HCT116 (cell line): ENCODE results near the gene FAM227A. TPM values are rescaled to one million over a fixed set of nuclear protein-coding genes. Genes with fewer than 3 reads are reported as not detected.
"Not testable (repeated sequence)": the region's sequence is repeated elsewhere in the genome, so short reads cannot be mapped to it uniquely, and the experiment has no call there.

Experiments used
- ATAC-seq: fragments of 200-7000 bp; cut with Tn5 transposase; 2 replicates; pipeline ENCODE4 v1.9.1; 2020; ENCODE audit warnings: mild to moderate bottlenecking, moderate library complexity
- BruUV-seq: library from RNA; stranded (reverse); fragments of 400-500 nt; replicated peaks from 2 replicates; lab custom pipeline; 2021; lab: Mats Ljungman, UMichigan
- CTCF ChIA-PET: fragments of 300-600 bp; sonication (Branson Sonifier 250); formaldehyde crosslinking; loops from one replicate; lab custom pipeline; 2021; ENCODE audit warnings: antibody characterized with exemption; lab: Charles Lee
- POLR2A ChIA-PET: fragments of 300-600, 350-600 bp; sonication (Branson Sonifier 250); formaldehyde crosslinking; loops from one replicate; lab custom pipeline; 2021; ENCODE audit warnings: antibody characterized with exemption; lab: Charles Lee
- RAD21 ChIA-PET, 2 experiments: fragments of 300-600 bp; sonication (Branson Sonifier 250); formaldehyde crosslinking; loops; one replicate each; lab custom pipeline; 2023; ENCODE audit warnings: low total read pairs in 2 of 2; ENCODE audit not compliant: uncharacterized antibody in 2 of 2, unreplicated experiment in 2 of 2, low non-redundant PET in 1 of 2; lab: Charles Lee
- DNase-seq: peaks from one replicate; pipeline ENCODE4 v3.0.0-alpha.2; 2010; ENCODE audit warnings: low read depth, low spot score
- H2AFZ ChIP-seq: fragments of 200-600 bp; shearing (Covaris generic), sonication (generic); 2 replicates; pipeline ENCODE4 v1.6.1; 2017; ENCODE audit warnings: low read depth, mixed run types, mixed read lengths, antibody characterized with exemption, low read length; ENCODE audit not compliant: poor library complexity, severe bottlenecking
- H3K27ac ChIP-seq: 2 replicates; pipeline ENCODE4 v1.5.1; 2012; ENCODE audit warnings: low read depth, low read length
- H3K27me3 ChIP-seq: fragments of 200-600 bp; sonication (generic); 2 replicates; pipeline ENCODE4 v1.6.1; 2016; ENCODE audit warnings: mixed run types, low read length, mixed read lengths; ENCODE audit not compliant: insufficient read depth
- H3K36me3 ChIP-seq, 2 experiments: fragments of 200-500 bp in 1 of 2; fragments of 200-600 bp in 1 of 2; sonication (Bioruptor generic) in 1 of 2; sonication (generic) in 1 of 2; 2 replicates each; pipeline versions ENCODE4 v1.5.1 to v1.6.1; 2014 to 2016; ENCODE audit warnings: low read length in 2 of 2, inconsistent platforms in 1 of 2, mixed read lengths in 1 of 2, mixed run types in 1 of 2; ENCODE audit not compliant: insufficient read depth in 2 of 2, control insufficient read depth in 1 of 2
- H3K4me1 ChIP-seq, 2 experiments: fragments of 200-600 bp in 1 of 2; sonication (generic) in 1 of 2; 2 replicates each; pipeline versions ENCODE4 v1.5.1 to v1.6.1; 2012 to 2017; ENCODE audit warnings: low read length in 2 of 2, inconsistent platforms in 1 of 2, mild to moderate bottlenecking in 1 of 2, mixed read lengths in 1 of 2, mixed run types in 1 of 2, moderate library complexity in 1 of 2; ENCODE audit not compliant: insufficient read depth in 2 of 2, control insufficient read depth in 1 of 2
- H3K4me2 ChIP-seq: fragments of 200-600 bp; sonication (generic); 2 replicates; pipeline ENCODE4 v1.6.1; 2017; ENCODE audit warnings: mixed run types, low read length, mixed read lengths
- H3K4me3 ChIP-seq, 2 experiments: fragments of 200-600 bp in 1 of 2; sonication (generic) in 1 of 2; replicated peaks in 1 of 2; 2 replicates each; pipeline ENCODE4 v1.5.1; 2011 to 2016; ENCODE audit warnings: low read length in 2 of 2, control low read depth in 1 of 2, low read depth in 1 of 2, mild to moderate bottlenecking in 1 of 2, mixed read lengths in 1 of 2, mixed run types in 1 of 2
- H3K79me2 ChIP-seq: fragments of 200-600 bp; sonication (generic); 2 replicates; pipeline ENCODE4 v1.6.1; 2017; ENCODE audit warnings: mild to moderate bottlenecking, mixed run types, low read length, moderate library complexity, mixed read lengths; ENCODE audit not compliant: insufficient read depth
- H3K9ac ChIP-seq: fragments of 200-600 bp; sonication (generic); 2 replicates; pipeline ENCODE4 v1.6.1; 2016; ENCODE audit warnings: low read length, mixed read lengths
- H3K9me2 ChIP-seq: fragments of 200-600 bp; sonication (generic), shearing (Covaris generic); 2 replicates; pipeline ENCODE4 v1.6.1; 2017; ENCODE audit warnings: mixed run types, mild to moderate bottlenecking, moderate library complexity; ENCODE audit not compliant: insufficient read depth
- H3K9me3 ChIP-seq, 2 experiments: fragments of 200-500 bp in 1 of 2; fragments of 200-600 bp in 1 of 2; sonication (Bioruptor generic) in 1 of 2; sonication (generic) in 1 of 2; 2 replicates each; pipeline ENCODE4 v1.6.1; 2014 to 2017; ENCODE audit warnings: low read length in 2 of 2, mixed read lengths in 2 of 2, inconsistent platforms in 1 of 2, low read depth in 1 of 2, mild to moderate bottlenecking in 1 of 2, mixed run types in 1 of 2, moderate library complexity in 1 of 2; ENCODE audit not compliant: control insufficient read depth in 1 of 2, insufficient read depth in 1 of 2
- H4K20me1 ChIP-seq: fragments of 200-600 bp; sonication (generic), shearing (Covaris generic); 2 replicates; pipeline ENCODE4 v1.6.1; 2017; ENCODE audit warnings: mixed run types, mild to moderate bottlenecking, moderate library complexity; ENCODE audit not compliant: insufficient read depth
- CBX3 ChIP-seq: IDR thresholded peaks from 2 replicates; pipeline ENCODE4 v1.6.1; 2012; ENCODE audit warnings: low read depth
- intact Hi-C: fragments of 100-400 bp; cut with micrococcal nuclease; formaldehyde crosslinking; loops from 2 replicates; pipeline ENCODE4 v1.10.0; 2022
- total RNA-seq: library from RNA; stranded (reverse); gene quantifications from one replicate; pipeline ENCODE4 v1.2.1, GENCODE V29; 2021; ENCODE audit not compliant: unreplicated experiment
- TF ChIP-seq, protein P1 (sequence below): IDR thresholded peaks from 2 replicates; pipeline ENCODE4 v1.6.1; 2012; ENCODE audit warnings: low read depth
- TF ChIP-seq, protein P2 (sequence below), 3 experiments: fragments of 200-600 bp in 1 of 3; sonication (generic) in 1 of 3; IDR thresholded peaks in 2 of 3; conservative IDR thresholded peaks in 1 of 3; 2 replicates each; pipeline ENCODE4 v1.5.1; 2012 to 2017; ENCODE audit warnings: low read depth in 2 of 3, low read length in 2 of 3, antibody characterized with exemption in 1 of 3, borderline replicate concordance in 1 of 3, control low read depth in 1 of 3, mild to moderate bottlenecking in 1 of 3, mixed read lengths in 1 of 3, mixed run types in 1 of 3, moderate library complexity in 1 of 3; ENCODE audit not compliant: insufficient read depth in 1 of 3

FAM227A gene
- total RNA-seq, 1 experiment from 2014 or later, result 3.9 TPM

DNA sequence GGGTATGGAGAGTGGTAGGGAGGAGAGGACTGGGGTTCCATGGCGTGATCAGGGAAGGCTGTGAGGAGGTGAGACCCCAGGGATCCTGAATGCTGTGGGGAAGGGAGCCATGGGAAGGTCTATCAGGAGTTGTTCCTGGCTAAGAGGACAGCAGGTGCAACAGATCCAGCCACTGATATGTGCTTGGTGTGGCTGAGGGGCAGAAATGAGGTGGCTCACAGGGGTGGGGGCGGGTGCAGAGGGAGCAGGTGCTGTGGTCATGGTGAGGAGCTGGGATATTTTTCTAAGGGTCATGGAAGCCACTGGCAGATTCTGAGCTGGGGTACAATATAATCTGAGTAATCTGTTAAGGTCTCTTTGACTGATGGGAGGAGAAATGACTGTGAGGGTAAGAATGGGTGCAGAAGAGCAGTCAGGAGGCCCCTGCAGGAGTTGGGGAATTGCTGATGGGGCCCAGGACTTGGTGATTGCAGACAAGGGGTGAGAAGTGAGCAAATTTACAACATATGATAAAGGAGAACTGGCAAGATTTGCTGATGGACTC, 54.9 kb downstream of the FAM227A start:
- no peak overlapping the region for H2AFZ ChIP-seq
- H3K79me2 ChIP-seq, result no peaks in the 10 kb centered on the region
- no peaks in the 10 kb centered on the region; a peak in 1 of 4 replicates for H3K36me3 ChIP-seq
- CTCF ChIA-PET, result no interaction called here
- no peak overlapping the region for H3K4me3 ChIP-seq
- H3K9me2 ChIP-seq, result no peaks in the 10 kb centered on the region
- no TSS peak for BruUV-seq
- RAD21 ChIA-PET, result no interaction called here
- intact Hi-C loops, result no loop called here
- H3K9me3 ChIP-seq, result no peaks in the 10 kb centered on the region
- no peak overlapping the region for H3K27ac ChIP-seq
- no peaks in the 10 kb centered on the region for H4K20me1 ChIP-seq
- ATAC-seq (no peak), DNase-seq (no peak)
- POLR2A ChIA-PET, result no interaction called here
- H3K4me2 ChIP-seq, result no peak overlapping the region
- H3K9ac ChIP-seq, result no peak overlapping the region
- peaks cover 7 to 9% of the 10 kb centered on the region in 2 experiments for H3K4me1 ChIP-seq
- TF ChIP-seq, protein P1, sequence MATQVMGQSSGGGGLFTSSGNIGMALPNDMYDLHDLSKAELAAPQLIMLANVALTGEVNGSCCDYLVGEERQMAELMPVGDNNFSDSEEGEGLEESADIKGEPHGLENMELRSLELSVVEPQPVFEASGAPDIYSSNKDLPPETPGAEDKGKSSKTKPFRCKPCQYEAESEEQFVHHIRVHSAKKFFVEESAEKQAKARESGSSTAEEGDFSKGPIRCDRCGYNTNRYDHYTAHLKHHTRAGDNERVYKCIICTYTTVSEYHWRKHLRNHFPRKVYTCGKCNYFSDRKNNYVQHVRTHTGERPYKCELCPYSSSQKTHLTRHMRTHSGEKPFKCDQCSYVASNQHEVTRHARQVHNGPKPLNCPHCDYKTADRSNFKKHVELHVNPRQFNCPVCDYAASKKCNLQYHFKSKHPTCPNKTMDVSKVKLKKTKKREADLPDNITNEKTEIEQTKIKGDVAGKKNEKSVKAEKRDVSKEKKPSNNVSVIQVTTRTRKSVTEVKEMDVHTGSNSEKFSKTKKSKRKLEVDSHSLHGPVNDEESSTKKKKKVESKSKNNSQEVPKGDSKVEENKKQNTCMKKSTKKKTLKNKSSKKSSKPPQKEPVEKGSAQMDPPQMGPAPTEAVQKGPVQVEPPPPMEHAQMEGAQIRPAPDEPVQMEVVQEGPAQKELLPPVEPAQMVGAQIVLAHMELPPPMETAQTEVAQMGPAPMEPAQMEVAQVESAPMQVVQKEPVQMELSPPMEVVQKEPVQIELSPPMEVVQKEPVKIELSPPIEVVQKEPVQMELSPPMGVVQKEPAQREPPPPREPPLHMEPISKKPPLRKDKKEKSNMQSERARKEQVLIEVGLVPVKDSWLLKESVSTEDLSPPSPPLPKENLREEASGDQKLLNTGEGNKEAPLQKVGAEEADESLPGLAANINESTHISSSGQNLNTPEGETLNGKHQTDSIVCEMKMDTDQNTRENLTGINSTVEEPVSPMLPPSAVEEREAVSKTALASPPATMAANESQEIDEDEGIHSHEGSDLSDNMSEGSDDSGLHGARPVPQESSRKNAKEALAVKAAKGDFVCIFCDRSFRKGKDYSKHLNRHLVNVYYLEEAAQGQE, result no peak
- H3K27me3 ChIP-seq, result no peaks in the 10 kb centered on the region

DNA sequence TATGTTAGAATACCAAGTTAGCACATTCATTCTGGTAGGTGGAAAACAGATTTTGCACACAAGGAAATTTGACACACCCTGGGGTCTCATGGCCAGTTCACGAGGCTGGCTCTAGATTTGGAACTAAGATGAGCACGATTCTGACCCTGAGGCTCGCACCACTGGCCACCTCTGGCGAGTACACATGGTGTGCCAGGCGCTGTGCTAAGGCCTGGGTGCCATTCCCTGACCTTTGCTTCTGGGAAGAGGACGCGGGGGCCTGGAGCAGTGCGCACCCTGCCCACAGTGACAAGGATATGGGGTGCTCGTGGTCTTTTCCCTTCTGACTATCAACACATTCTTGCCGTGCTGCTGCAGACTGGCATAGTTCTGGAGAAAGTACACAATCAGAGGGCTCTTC, 56.7 kb downstream of the FAM227A start:
- intact Hi-C loops, result no loop called here
- CTCF ChIA-PET, result no interaction called here
- ATAC-seq (no peak), DNase-seq (no peak)
- POLR2A ChIA-PET, result no interaction called here
- Histone ChIP-seq H3K27ac (no peak overlapping the region), H2AFZ (no peak overlapping the region), H3K9ac (no peak overlapping the region), H3K4me1 (no peaks in the 10 kb centered on the region), H3K36me3 (no peaks in the 10 kb centered on the region; a peak in 1 of 4 replicates), H3K9me3 (no peaks in the 10 kb centered on the region), H3K4me2 (no peak overlapping the region), H3K4me3 (no peak overlapping the region), H3K9me2 (no peaks in the 10 kb centered on the region), H3K27me3 (no peaks in the 10 kb centered on the region), H3K79me2 (no peaks in the 10 kb centered on the region), H4K20me1 (no peaks in the 10 kb centered on the region)
- RAD21 ChIA-PET, result no interaction called here
- BruUV-seq, result no TSS peak
- no peak for TF ChIP-seq CBX3
- TF ChIP-seq, protein P2, sequence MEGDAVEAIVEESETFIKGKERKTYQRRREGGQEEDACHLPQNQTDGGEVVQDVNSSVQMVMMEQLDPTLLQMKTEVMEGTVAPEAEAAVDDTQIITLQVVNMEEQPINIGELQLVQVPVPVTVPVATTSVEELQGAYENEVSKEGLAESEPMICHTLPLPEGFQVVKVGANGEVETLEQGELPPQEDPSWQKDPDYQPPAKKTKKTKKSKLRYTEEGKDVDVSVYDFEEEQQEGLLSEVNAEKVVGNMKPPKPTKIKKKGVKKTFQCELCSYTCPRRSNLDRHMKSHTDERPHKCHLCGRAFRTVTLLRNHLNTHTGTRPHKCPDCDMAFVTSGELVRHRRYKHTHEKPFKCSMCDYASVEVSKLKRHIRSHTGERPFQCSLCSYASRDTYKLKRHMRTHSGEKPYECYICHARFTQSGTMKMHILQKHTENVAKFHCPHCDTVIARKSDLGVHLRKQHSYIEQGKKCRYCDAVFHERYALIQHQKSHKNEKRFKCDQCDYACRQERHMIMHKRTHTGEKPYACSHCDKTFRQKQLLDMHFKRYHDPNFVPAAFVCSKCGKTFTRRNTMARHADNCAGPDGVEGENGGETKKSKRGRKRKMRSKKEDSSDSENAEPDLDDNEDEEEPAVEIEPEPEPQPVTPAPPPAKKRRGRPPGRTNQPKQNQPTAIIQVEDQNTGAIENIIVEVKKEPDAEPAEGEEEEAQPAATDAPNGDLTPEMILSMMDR (IDR thresholded peaks at IDR 0.05 in 2 of 3, conservative IDR thresholded peaks at IDR 0.05 in 1 of 3; ENCODE audit: borderline replicate concordance in 1 of 3, insufficient read depth in 1 of 3, low read depth in 2 of 3, low read length in 2 of 3), result no peak

DNA sequence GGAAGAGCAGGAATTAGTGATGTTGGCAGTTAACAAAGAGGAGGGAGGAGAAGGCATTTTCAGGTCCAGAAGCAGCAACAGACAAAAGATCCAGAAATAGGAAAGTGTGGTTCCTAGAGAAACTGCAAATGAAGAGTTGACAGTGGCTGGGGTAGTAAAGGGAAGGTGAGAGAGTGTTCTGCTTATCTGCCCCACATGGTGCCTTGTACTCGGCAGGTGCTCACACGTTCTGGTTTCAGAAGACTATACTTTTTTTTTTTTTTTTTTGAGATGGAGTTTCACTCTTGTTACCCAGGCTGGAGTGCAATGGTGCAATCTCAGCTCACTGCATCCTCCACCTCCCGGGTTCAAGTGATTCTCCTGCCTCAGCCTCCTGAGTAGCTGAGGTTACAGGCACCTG, 73.3 kb downstream of the FAM227A start:
- ATAC-seq, CTCF ChIA-PET, H4K20me1 ChIP-seq, intact Hi-C loops, RAD21 ChIA-PET, H3K4me2 ChIP-seq, POLR2A ChIA-PET, H2AFZ ChIP-seq, H3K36me3 ChIP-seq, H3K9me3 ChIP-seq, DNase-seq, H3K4me3 ChIP-seq, H3K4me1 ChIP-seq, H3K9me2 ChIP-seq, H3K79me2 ChIP-seq, H3K27ac ChIP-seq, H3K27me3 ChIP-seq, H3K9ac ChIP-seq, BruUV-seq: not testable (repeated sequence)
